B cell (primary cell): ENCODE results near the gene COMMD1. TPM values are rescaled to one million over a fixed set of nuclear protein-coding genes. Genes with fewer than 3 reads are reported as not detected.

Experiments used
- ATAC-seq: fragments of 200-7000 bp; cut with Tn5 transposase; one replicate; pipeline ENCODE4 v1.10.0; 2021; ENCODE audit warnings: low read depth, mild to moderate bottlenecking, moderate number of reproducible peaks, moderate library complexity
- CTCF ChIA-PET: fragments of 350-600 bp; sonication (Branson Sonifier 250); formaldehyde crosslinking; loops from one replicate; lab custom pipeline; 2021; ENCODE audit warnings: antibody characterized with exemption, inconsistent platforms; lab: Charles Lee
- POLR2A ChIA-PET: fragments of 350-600 bp; sonication (Branson Sonifier 250); formaldehyde crosslinking; loops from one replicate; lab custom pipeline; 2021; ENCODE audit warnings: antibody characterized with exemption; lab: Charles Lee
- DNase-seq: peaks from one replicate; pipeline ENCODE4 v3.0.0; 2013
- H2AFZ ChIP-seq: 2 replicates; pipeline ENCODE4 v1.6.1; 2012; ENCODE audit warnings: mild to moderate bottlenecking, low read depth, low read length; ENCODE audit not compliant: insufficient read depth, poor library complexity, severe bottlenecking
- H3K27ac ChIP-seq, 2 donors: 1 replicate in 1 of 2; 2 replicates in 1 of 2; pipeline ENCODE4 v1.5.1; 2012 to 2013; ENCODE audit warnings: low read length in 2 of 2, mild to moderate bottlenecking in 2 of 2, moderate library complexity in 1 of 2
- H3K27me3 ChIP-seq, 4 experiments: fragments of 200-600 bp in 1 of 4; sonication (generic) in 1 of 4; replicated peaks in 1 of 4; 1 replicate in 2 of 4; 2 replicates in 2 of 4; pipeline versions ENCODE4 v1.6.1 to v1.7.0; 2013 to 2016; ENCODE audit warnings: low read length in 3 of 4, mild to moderate bottlenecking in 2 of 4, mixed read lengths in 1 of 4, moderate library complexity in 1 of 4; ENCODE audit not compliant: insufficient read depth in 4 of 4, control insufficient read depth in 3 of 4; ENCODE audit errors: control extremely low read depth in 1 of 4
- H3K36me3 ChIP-seq, 2 experiments: replicated peaks in 1 of 2; 1 replicate in 1 of 2; 2 replicates in 1 of 2; pipeline versions ENCODE4 v1.6.1 to v1.7.1; 2013; ENCODE audit warnings: low read length in 1 of 2; ENCODE audit not compliant: insufficient read depth in 2 of 2, control insufficient read depth in 1 of 2; ENCODE audit errors: control extremely low read depth in 1 of 2, extremely low read depth in 1 of 2
- H3K4me1 ChIP-seq, 2 donors: fragments of 200-600 bp in 1 of 2; sonication (generic) in 1 of 2; 1 replicate in 1 of 2; 2 replicates in 1 of 2; pipeline versions ENCODE4 v1.5.1 to v1.6.1; 2013 to 2017; ENCODE audit warnings: low read length in 2 of 2; ENCODE audit not compliant: control insufficient read depth in 2 of 2, insufficient read depth in 2 of 2
- H3K4me2 ChIP-seq: replicated peaks from 2 replicates; pipeline ENCODE3; 2012; ENCODE audit warnings: mild to moderate bottlenecking, low read depth, low read length; ENCODE audit not compliant: poor library complexity, severe bottlenecking
- H3K4me3 ChIP-seq, 5 experiments: fragments of 200-600 bp in 1 of 5; sonication (generic) in 1 of 5; 1 replicate in 3 of 5; 2 replicates in 2 of 5; pipeline versions ENCODE4 v1.5.1 to v1.7.0; 2011 to 2016; ENCODE audit warnings: low read length in 4 of 5, mild to moderate bottlenecking in 4 of 5, low read depth in 2 of 5, control low read depth in 1 of 5, moderate library complexity in 1 of 5; ENCODE audit not compliant: insufficient read depth in 1 of 5; ENCODE audit errors: control extremely low read depth in 1 of 5, extremely low read depth in 1 of 5
- H3K79me2 ChIP-seq: fragments of 200-600 bp; sonication (generic); one replicate; pipeline ENCODE4 v1.6.0; 2016; ENCODE audit warnings: low read length; ENCODE audit not compliant: control insufficient read depth, insufficient read depth
- H3K9ac ChIP-seq: fragments of 200-600 bp; sonication (generic); 2 replicates; pipeline ENCODE4 v1.6.1; 2017; ENCODE audit warnings: mild to moderate bottlenecking, low read length, moderate library complexity
- H3K9me3 ChIP-seq, 3 donors: one replicate each; pipeline versions ENCODE4 v1.6.1 to v1.7.1; 2013; ENCODE audit warnings: low read length in 2 of 3; ENCODE audit not compliant: control insufficient read depth in 2 of 3, insufficient read depth in 1 of 3; ENCODE audit errors: control extremely low read depth in 1 of 3
- H4K20me1 ChIP-seq: 2 replicates; pipeline ENCODE4 v1.6.0; 2012; ENCODE audit warnings: mild to moderate bottlenecking, low read length; ENCODE audit not compliant: insufficient read depth, control insufficient read depth, poor library complexity, severe bottlenecking
- H3K27ac Mint-ChIP-seq: one replicate; pipeline ENCODE4 v1.8.0; 2021; ENCODE audit warnings: mixed read lengths
- H3K27me3 Mint-ChIP-seq: one replicate; pipeline ENCODE4 v1.8.0; 2021; ENCODE audit warnings: mixed read lengths
- H3K4me1 Mint-ChIP-seq: one replicate; pipeline ENCODE4 v1.8.0; 2021; ENCODE audit warnings: mixed read lengths
- H3K4me3 Mint-ChIP-seq: one replicate; pipeline ENCODE4 v1.8.0; 2021; ENCODE audit warnings: mixed read lengths
- H3K9me3 Mint-ChIP-seq: one replicate; pipeline ENCODE4 v1.8.0; 2022; ENCODE audit warnings: mixed read lengths; ENCODE audit not compliant: insufficient read depth
- CTCF ChIP-seq: fragments of 200-600 bp; IDR thresholded peaks from one replicate; pipeline ENCODE4 v1.8.0; 2022; ENCODE audit warnings: antibody characterized with exemption, mild to moderate bottlenecking
- EZH2 ChIP-seq: IDR thresholded peaks from 2 replicates; pipeline ENCODE4 v1.6.1; 2012; ENCODE audit warnings: borderline replicate concordance, low read depth, mild to moderate bottlenecking, moderate library complexity, low read length; ENCODE audit not compliant: insufficient read depth, poor library complexity, severe bottlenecking
- WGBS: methylation state at CpG from one replicate; pipeline ENCODE4 v1.1.5; 2013; ENCODE audit warnings: missing lambda C conversion rate; ENCODE audit not compliant: insufficient coverage; 5-methylcytosine and 5-hydroxymethylcytosine counted together
- intact Hi-C: fragments of 100-400 bp; cut with micrococcal nuclease; formaldehyde crosslinking; loops from one replicate; pipeline ENCODE4 v1.10.0; 2022
- polyA plus RNA-seq: library from polyadenylated mRNA; depleted of rRNA; stranded (reverse); fragments of >200 nt; gene quantifications from 2 replicates; pipeline ENCODE4 v1.2.3, GENCODE V29; 2012
- total RNA-seq, 2 donors: library from RNA; stranded (reverse); fragments of 120-200 nt in 1 of 2; gene quantifications; 1 replicate in 1 of 2; 2 replicates in 1 of 2; pipeline versions ENCODE4 v1.2.3 to v1.2.4, GENCODE V29; 2013 to 2022

COMMD1 gene
- total and polyA plus RNA-seq, 2 donors (not counting 1 experiment from before 2014, with no cell fraction given) = 20.6 to 25.1 TPM

GRCh38 chr2:62054029-62054791 is 148.7 kb downstream of the COMMD1 start:
- Histone ChIP-seq H3K4me3 (no peak overlapping the region), H2AFZ (no peak overlapping the region), H3K4me2 (no peak overlapping the region), H3K27me3 (no peaks in the 10 kb centered on the region), H4K20me1 (no peaks in the 10 kb centered on the region), H3K9me3 (peaks cover 0 to 5% (median 0%) of the 10 kb centered on the region in 3 donors), H3K4me1 (no peaks in the 10 kb centered on the region), H3K9ac (no peak overlapping the region), H3K36me3 (no peaks in the 10 kb centered on the region), H3K79me2 (no peaks in the 10 kb centered on the region), H3K27ac (no peak overlapping the region)
- Mint-ChIP-seq H3K9me3 (no peaks in the 10 kb centered on the region), H3K4me3 (no peak overlapping the region), H3K27me3 (no peaks in the 10 kb centered on the region), H3K4me1 (no peaks in the 10 kb centered on the region), H3K27ac (no peak overlapping the region)
- ATAC-seq (no peak), DNase-seq (no peak)
- ChIA-PET POLR2A (no interaction called here), CTCF (interaction anchor here (1.2 kb wide), 1 partner anchor 14 kb away, joined by 3 read pairs; no protein-coding TSS in a partner anchor)
- TF ChIP-seq CTCF (no peak), EZH2 (no peak)
- intact Hi-C loops = no loop called here
- WGBS = no CpG with 5 or more reads among the region's 4 CpGs

GRCh38 chr2:62054916-62055450 is 149.5 kb downstream of the COMMD1 start:
- Histone ChIP-seq H3K9me3 (peaks cover 0 to 9% (median 0%) of the 10 kb centered on the region in 3 donors), H3K27ac (no peak overlapping the region), H3K4me2 (no peak overlapping the region), H3K4me3 (no peak overlapping the region), H3K36me3 (no peaks in the 10 kb centered on the region), H3K27me3 (no peaks in the 10 kb centered on the region), H2AFZ (no peak overlapping the region), H3K9ac (no peak overlapping the region), H4K20me1 (no peaks in the 10 kb centered on the region), H3K79me2 (no peaks in the 10 kb centered on the region), H3K4me1 (no peaks in the 10 kb centered on the region)
- ChIA-PET CTCF (interaction anchor here (1.2 kb wide), 1 partner anchor 15 kb away, joined by 3 read pairs; no protein-coding TSS in a partner anchor), POLR2A (no interaction called here)
- H3K9me3 Mint-ChIP-seq = peaks cover 4% of the 10 kb centered on the region
- no peaks in the 10 kb centered on the region for H3K4me1 Mint-ChIP-seq
- H3K27me3 Mint-ChIP-seq = no peaks in the 10 kb centered on the region
- H3K4me3 Mint-ChIP-seq = no peak overlapping the region
- ATAC-seq = no peak
- no peak for TF ChIP-seq EZH2
- no peak for TF ChIP-seq CTCF
- WGBS = no CpG with 5 or more reads among the region's 3 CpGs
- no peak overlapping the region for H3K27ac Mint-ChIP-seq
- DNase-seq = no peak
- intact Hi-C loops = no loop called here
